H1 (cell line): Measurements from ENCODE around the gene ITIH4. TPM values are rescaled to one million over a fixed set of nuclear protein-coding genes. Genes with fewer than 3 reads are reported as not detected.

Experiments used
- BCL11A ChIP-seq, 2 experiments: IDR thresholded peaks; one replicate each; pipeline ENCODE4 v1.6.1; 2011; ENCODE audit warnings: low read depth in 2 of 2, low read length in 2 of 2, mild to moderate bottlenecking in 2 of 2
- CEBPB ChIP-seq: IDR thresholded peaks from 2 replicates; pipeline ENCODE4 v1.6.1; 2012; ENCODE audit warnings: low read depth, low read length
- CHD1 ChIP-seq: IDR thresholded peaks from 2 replicates; pipeline ENCODE4 v1.6.1; 2012; ENCODE audit warnings: low read depth, low read length, improper control_type of control experiment
- CREB1 ChIP-seq: IDR thresholded peaks from 2 replicates; pipeline ENCODE4 v1.6.1; 2012; ENCODE audit warnings: inconsistent platforms
- EP300 ChIP-seq, 2 experiments: IDR thresholded peaks; 1 replicate in 1 of 2; 2 replicates in 1 of 2; pipeline ENCODE4 v1.6.1; 2011 to 2012; ENCODE audit warnings: low read depth in 2 of 2, low read length in 2 of 2, mild to moderate bottlenecking in 2 of 2, borderline replicate concordance in 1 of 2, inconsistent platforms in 1 of 2, moderate library complexity in 1 of 2
- NRF1 ChIP-seq: IDR thresholded peaks from 2 replicates; pipeline ENCODE4 v1.6.1; 2011; ENCODE audit warnings: mild to moderate bottlenecking, low read depth, low read length, improper control_type of control experiment
- PHF8 ChIP-seq: fragments of 200-600 bp; sonication (generic); conservative IDR thresholded peaks from 2 replicates; pipeline ENCODE4 v1.7.1; 2012; ENCODE audit warnings: low read depth, mild to moderate bottlenecking, inconsistent platforms, low read length, moderate library complexity
- POLR2A ChIP-seq, 2 experiments: IDR thresholded peaks; 1 replicate in 1 of 2; 2 replicates in 1 of 2; pipeline ENCODE4 v1.6.1; 2011; ENCODE audit warnings: low read depth in 2 of 2, low read length in 2 of 2, mild to moderate bottlenecking in 2 of 2; ENCODE audit errors: control extremely low read depth in 1 of 2
- RAD21 ChIP-seq, 2 experiments: IDR thresholded peaks in 1 of 2; conservative IDR thresholded peaks in 1 of 2; 2 replicates each; pipeline ENCODE4 v1.6.1; 2011; ENCODE audit warnings: low read depth in 2 of 2, low read length in 2 of 2, improper control_type of control experiment in 1 of 2, inconsistent platforms in 1 of 2, mild to moderate bottlenecking in 1 of 2, moderate library complexity in 1 of 2
- SP2 ChIP-seq: IDR thresholded peaks from 2 replicates; pipeline ENCODE4 v1.6.1; 2012; ENCODE audit warnings: mild to moderate bottlenecking, low read length, inconsistent platforms
- YY1 ChIP-seq: IDR thresholded peaks from 2 replicates; pipeline ENCODE4 v1.6.1; 2011; ENCODE audit warnings: low read depth, mild to moderate bottlenecking, low read length
- polyA plus RNA-seq, 7 experiments: library from polyadenylated mRNA; depleted of rRNA in 3 of 7; stranded (reverse) in 5 of 7; unstranded in 2 of 7; fragments of >200 nt in 5 of 7; fragments of 200-250 nt in 2 of 7; gene quantifications; 1 replicate in 5 of 7; 2 replicates in 1 of 7; 4 replicates in 1 of 7; pipeline versions ENCODE4 v1.2.1 to v1.2.3, GENCODE V29; 2011 to 2013; ENCODE audit warnings: missing spikeins in 2 of 7, mixed read lengths in 2 of 7
- total RNA-seq: library from RNA; stranded (reverse); fragmentation: NEBNext Ultra II Directional; extraction: Animal tissue kit (Norgen Biotek cat#: 25700); gene quantifications from 2 replicates; pipeline ENCODE4 v1.2.1, GENCODE V29; 2021
- TF ChIP-seq, protein P1 (sequence below): fragments of 300-600 bp; sonication (generic); IDR thresholded peaks from 2 replicates; pipeline ENCODE4 v1.7.1; 2012; ENCODE audit warnings: low read length, moderate library complexity, mild to moderate bottlenecking, inconsistent platforms; ENCODE audit not compliant: insufficient replicate concordance

ITIH4 gene
- total and polyA plus RNA-seq, 2 of the 8 experiments (the other 6 are each of a cell fraction or from before 2014, with no cell fraction given): 3.4 to 3.7 TPM

DNA sequence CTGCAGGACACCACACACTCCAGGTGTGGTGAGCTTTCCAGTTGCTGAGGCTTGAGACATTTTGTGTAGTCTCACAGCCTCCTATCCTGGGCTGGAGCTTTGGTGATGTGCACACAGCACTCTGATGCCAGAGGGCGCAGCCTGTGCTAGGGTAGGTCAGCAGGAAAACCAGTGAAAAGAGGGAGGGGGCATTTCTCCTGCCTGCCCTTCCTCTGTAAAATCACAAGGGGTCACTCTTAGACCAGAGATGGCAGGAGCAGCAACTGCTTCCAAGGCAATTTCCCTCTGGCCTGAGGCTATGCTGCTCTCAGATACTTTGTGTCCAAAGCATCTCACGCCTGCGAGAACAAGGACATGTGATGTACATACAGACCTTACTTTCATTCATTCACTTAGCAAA, 20.9 kb upstream of the ITIH4 start (continued):
- TF ChIP-seq RAD21 (IDR thresholded peaks at IDR 0.05 in 1 of 2, conservative IDR thresholded peaks at IDR 0.05 in 1 of 2; ENCODE audit: low read depth in 2 of 2, low read length in 2 of 2) (peak; percentile 95 to 98), SP2 (no peak), EP300 (IDR thresholded peaks at IDR 0.05; ENCODE audit: borderline replicate concordance in 1 of 2, low read depth in 2 of 2, low read length in 2 of 2) (no peak), CREB1 (0 out of 2 replicates have a peak, but pooled peaks have one; percentile 18), NRF1 (no peak), CEBPB (no peak), POLR2A (IDR thresholded peaks at IDR 0.05; ENCODE audit: control extremely low read depth in 1 of 2, low read depth in 2 of 2, low read length in 2 of 2) (no peak), BCL11A (IDR thresholded peaks at IDR 0.05; ENCODE audit: low read depth in 2 of 2, low read length in 2 of 2) (no peak), CHD1 (no peak), YY1 (no peak), PHF8 (no peak)
- TF ChIP-seq, protein P1, sequence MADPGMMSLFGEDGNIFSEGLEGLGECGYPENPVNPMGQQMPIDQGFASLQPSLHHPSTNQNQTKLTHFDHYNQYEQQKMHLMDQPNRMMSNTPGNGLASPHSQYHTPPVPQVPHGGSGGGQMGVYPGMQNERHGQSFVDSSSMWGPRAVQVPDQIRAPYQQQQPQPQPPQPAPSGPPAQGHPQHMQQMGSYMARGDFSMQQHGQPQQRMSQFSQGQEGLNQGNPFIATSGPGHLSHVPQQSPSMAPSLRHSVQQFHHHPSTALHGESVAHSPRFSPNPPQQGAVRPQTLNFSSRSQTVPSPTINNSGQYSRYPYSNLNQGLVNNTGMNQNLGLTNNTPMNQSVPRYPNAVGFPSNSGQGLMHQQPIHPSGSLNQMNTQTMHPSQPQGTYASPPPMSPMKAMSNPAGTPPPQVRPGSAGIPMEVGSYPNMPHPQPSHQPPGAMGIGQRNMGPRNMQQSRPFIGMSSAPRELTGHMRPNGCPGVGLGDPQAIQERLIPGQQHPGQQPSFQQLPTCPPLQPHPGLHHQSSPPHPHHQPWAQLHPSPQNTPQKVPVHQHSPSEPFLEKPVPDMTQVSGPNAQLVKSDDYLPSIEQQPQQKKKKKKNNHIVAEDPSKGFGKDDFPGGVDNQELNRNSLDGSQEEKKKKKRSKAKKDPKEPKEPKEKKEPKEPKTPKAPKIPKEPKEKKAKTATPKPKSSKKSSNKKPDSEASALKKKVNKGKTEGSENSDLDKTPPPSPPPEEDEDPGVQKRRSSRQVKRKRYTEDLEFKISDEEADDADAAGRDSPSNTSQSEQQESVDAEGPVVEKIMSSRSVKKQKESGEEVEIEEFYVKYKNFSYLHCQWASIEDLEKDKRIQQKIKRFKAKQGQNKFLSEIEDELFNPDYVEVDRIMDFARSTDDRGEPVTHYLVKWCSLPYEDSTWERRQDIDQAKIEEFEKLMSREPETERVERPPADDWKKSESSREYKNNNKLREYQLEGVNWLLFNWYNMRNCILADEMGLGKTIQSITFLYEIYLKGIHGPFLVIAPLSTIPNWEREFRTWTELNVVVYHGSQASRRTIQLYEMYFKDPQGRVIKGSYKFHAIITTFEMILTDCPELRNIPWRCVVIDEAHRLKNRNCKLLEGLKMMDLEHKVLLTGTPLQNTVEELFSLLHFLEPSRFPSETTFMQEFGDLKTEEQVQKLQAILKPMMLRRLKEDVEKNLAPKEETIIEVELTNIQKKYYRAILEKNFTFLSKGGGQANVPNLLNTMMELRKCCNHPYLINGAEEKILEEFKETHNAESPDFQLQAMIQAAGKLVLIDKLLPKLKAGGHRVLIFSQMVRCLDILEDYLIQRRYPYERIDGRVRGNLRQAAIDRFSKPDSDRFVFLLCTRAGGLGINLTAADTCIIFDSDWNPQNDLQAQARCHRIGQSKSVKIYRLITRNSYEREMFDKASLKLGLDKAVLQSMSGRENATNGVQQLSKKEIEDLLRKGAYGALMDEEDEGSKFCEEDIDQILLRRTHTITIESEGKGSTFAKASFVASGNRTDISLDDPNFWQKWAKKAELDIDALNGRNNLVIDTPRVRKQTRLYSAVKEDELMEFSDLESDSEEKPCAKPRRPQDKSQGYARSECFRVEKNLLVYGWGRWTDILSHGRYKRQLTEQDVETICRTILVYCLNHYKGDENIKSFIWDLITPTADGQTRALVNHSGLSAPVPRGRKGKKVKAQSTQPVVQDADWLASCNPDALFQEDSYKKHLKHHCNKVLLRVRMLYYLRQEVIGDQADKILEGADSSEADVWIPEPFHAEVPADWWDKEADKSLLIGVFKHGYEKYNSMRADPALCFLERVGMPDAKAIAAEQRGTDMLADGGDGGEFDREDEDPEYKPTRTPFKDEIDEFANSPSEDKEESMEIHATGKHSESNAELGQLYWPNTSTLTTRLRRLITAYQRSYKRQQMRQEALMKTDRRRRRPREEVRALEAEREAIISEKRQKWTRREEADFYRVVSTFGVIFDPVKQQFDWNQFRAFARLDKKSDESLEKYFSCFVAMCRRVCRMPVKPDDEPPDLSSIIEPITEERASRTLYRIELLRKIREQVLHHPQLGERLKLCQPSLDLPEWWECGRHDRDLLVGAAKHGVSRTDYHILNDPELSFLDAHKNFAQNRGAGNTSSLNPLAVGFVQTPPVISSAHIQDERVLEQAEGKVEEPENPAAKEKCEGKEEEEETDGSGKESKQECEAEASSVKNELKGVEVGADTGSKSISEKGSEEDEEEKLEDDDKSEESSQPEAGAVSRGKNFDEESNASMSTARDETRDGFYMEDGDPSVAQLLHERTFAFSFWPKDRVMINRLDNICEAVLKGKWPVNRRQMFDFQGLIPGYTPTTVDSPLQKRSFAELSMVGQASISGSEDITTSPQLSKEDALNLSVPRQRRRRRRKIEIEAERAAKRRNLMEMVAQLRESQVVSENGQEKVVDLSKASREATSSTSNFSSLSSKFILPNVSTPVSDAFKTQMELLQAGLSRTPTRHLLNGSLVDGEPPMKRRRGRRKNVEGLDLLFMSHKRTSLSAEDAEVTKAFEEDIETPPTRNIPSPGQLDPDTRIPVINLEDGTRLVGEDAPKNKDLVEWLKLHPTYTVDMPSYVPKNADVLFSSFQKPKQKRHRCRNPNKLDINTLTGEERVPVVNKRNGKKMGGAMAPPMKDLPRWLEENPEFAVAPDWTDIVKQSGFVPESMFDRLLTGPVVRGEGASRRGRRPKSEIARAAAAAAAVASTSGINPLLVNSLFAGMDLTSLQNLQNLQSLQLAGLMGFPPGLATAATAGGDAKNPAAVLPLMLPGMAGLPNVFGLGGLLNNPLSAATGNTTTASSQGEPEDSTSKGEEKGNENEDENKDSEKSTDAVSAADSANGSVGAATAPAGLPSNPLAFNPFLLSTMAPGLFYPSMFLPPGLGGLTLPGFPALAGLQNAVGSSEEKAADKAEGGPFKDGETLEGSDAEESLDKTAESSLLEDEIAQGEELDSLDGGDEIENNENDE: no peak
